ENCODE measurements around the gene GJC2.

Gene GJC2

DNA sequence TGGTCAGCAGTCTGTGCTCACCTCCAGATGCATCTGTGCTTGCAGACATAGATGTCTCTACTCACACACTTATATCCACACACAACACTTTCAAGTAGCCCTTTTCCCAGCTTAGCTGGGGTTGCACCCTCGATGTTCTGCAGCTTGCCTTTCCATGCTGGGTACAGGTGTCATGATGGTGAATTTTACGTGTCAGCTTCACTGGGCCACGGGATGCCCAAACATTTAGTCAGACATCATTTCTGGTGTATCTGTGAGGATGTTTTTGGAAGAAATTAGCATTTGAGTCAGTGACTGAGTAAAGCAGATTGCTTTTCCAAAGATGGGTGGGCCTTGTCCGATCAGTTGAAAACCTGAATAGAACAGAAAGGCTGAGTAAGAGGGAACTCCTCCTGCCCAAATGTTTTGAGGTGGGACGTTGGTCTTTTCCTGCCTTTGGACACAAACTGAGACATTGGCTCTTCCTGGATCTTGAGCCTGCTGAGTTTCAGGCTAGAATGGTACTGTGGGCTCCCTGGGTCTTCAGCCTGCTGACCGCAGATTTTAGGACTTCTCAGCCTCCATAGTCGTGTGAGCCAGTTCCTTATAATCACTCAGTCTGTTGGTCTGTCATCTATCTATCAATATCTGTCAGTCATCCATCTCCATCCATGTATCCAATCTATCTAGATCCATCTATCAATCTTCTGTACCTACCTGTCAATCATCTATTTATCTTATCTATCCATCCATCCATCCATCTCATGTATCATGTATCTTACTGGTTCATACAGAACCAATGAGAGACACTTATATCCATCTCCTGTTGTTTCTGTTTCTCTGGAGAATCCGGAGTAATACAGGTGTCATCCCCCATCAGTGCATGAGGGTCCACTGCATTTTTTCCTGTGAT, 45.4 kb downstream of the GJC2 start:
- DNase-seq (ENCODE audit: low read depth) = no peak

DNA sequence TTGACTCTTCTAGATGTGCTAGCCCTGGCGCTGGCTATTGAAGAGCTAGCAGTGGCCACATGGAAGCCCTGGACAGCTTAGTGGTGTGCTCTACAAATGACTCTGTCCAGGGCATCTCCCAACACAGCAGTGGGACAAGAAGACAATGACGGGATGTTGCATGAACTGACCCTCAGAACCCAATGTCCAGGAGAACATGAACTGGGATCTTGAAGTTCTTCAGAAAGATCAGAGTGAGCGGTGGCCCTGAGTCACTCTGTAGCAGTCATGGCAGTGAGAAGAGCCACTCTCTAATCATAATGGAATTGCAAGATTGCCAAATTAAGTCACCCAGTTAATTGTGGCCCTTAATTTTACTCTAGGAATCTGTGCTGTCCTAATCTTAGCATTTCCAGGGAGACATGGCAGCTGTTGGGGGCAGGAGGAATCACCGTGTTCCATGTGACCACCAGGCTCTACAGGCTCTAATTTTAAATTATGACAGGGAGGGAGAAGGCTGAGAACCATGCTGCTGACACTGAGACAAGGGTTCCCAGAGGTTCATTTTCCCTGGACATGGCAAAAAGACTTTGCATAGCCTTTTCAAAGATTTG, 47.9 kb downstream of the GJC2 start:
- no peak for DNase-seq (ENCODE audit: low read depth)

DNA sequence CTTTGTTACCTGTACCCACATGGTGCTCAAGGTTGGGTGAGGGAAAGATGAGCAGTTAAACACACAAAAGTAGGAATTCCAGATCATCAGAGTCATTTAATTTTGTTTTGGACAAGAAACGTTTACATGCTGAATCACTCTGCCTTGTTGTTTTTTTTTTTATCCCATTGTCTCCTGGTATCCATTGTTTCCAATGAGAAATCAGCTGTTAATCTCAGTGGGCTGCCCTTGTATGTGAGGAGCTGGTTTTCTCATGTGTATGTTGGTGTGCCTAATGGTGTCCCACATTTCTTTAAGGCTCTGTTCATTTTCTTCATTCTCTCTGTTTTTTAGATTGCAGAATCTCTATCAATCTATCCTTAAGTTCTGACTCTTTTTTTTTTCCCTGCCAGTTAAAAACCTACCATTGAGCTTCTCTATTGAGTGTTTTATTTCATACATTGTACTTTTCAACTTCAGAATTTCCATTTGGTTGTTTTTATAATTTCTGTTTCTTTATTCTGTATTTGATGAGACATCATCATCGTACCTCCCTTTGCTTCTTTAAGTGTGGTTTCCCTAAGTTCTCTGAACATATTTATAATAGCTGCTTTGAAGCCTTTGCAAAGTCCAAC, 49.4 kb downstream of the GJC2 start:
- DNase-seq (ENCODE audit: low read depth) = no peak

DNA sequence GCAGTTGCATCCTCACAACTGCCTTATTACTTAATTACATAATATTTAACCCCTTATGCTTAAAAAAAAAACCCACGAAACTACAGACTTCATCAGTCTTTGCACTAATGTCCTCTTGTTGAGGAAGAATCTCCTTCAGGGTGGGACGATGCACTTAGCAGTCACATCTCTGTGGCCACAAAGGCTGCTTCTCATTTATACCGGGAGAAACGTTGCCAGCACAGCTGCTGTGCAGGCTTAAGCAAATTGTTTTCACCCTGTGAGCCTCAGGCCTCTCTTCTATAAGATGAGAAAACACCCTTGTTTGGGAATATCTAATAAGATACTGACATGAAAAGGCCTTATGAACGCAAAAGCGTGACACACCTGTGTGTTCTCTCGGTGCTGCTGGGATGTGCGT, 55.2 kb downstream of the GJC2 start:
- DNase-seq (ENCODE audit: low read depth) = no peak

DNA sequence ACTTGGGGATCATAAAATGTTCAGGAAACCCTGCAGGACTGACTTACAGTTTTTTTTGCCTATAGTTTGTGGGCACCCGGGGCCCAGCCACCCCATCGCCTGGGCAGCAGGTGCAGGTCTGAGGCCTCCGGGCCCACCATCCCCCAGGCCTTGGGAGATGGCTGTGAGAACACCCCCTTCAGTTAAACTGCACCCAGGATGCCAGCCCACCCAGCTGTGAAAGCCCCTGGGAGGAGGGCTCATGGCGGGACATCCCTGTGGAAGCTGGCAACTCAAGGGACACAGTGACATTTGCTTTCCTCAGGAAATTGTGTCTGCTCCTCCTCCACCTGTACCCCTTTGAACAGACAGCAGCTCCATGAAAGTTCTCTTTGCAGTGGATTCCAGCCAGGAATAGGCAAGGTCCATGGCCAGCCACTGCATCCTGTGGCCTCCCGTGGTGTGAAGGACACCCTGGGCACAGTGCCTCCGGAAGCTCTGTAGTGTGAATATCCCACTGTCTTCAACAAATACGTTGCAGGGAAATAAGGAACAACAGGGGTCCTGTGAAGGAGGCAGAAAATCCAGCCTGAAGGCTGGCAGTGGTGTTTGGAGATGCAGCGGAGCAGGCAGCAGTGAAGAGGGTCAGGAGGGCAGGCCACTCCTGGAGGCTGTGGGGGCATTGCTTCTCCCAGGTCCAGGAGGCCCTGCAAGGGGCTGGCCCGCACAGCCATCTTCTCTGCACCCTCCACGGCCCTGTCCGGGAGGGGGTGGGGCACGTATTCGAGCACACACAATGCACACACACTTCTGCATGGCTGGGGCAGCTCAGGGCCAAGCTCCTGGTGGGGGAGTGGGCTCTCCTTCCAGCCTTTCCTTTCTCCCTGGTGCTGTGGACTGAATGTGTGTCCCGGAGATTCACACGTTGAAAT, 56.1 kb downstream of the GJC2 start:
- no peak for DNase-seq (ENCODE audit: low read depth)

DNA sequence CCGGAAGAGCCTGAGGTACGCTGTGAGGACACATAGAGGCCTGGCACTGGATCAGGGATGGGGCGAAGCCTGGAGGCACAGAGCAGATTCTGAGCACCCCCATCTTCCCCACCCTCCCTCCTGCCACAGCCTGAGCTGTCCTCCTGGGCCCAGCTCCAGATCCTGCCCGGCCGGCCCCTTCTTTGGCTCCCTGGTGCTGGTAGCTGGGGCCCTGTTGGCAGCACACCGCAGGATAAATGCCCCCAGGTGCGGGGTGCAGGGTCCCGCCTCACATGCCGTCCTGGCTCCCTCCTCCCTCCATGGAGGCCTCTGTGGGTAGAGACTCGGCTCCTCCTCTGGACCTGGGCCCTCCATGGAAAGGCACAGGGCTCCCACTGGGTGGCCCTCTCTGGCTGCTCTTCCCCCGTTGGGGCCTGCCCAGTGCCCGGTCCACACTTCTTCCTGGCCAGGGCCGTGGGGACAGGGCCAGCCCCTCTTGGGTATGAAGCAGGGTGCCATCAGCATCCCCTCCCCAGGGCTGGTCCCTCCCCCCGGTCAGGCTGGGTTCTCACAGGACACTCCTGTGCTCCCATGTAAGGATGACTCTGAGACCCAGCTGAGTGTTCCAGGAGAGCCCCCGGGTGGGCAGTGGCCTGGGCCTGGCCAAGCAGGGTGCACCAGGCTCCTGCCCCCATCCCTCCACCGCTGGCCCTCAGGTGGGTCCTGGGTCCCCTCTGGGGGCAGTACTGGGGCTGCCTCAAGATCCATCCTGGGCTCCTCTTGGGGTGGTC, 57.0 kb downstream of the GJC2 start:
- DNase-seq (ENCODE audit: low read depth) = no peak

DNA sequence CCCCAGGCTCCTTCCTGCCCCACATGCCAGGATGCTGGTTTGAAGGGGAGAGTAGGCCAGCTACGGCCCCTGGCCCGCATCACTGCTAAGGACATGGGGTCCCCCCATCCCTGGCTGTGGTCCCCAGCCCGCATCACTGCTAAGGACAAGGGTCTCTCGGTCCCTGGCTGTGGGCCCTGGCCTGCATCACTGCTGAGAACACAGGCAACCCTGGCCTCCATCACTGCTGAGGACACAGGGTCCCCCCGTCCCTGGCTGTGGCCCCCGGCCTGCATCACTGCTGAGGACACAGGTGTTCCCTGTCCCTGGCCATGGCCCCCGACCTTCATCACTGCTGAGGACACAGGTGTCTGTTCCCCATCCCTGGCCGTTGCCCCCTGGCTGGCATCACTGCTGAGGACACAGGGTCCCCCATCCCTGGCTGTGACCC, 57.7 kb downstream of the GJC2 start:
- DNase-seq (ENCODE audit: low read depth) = no peak

DNA sequence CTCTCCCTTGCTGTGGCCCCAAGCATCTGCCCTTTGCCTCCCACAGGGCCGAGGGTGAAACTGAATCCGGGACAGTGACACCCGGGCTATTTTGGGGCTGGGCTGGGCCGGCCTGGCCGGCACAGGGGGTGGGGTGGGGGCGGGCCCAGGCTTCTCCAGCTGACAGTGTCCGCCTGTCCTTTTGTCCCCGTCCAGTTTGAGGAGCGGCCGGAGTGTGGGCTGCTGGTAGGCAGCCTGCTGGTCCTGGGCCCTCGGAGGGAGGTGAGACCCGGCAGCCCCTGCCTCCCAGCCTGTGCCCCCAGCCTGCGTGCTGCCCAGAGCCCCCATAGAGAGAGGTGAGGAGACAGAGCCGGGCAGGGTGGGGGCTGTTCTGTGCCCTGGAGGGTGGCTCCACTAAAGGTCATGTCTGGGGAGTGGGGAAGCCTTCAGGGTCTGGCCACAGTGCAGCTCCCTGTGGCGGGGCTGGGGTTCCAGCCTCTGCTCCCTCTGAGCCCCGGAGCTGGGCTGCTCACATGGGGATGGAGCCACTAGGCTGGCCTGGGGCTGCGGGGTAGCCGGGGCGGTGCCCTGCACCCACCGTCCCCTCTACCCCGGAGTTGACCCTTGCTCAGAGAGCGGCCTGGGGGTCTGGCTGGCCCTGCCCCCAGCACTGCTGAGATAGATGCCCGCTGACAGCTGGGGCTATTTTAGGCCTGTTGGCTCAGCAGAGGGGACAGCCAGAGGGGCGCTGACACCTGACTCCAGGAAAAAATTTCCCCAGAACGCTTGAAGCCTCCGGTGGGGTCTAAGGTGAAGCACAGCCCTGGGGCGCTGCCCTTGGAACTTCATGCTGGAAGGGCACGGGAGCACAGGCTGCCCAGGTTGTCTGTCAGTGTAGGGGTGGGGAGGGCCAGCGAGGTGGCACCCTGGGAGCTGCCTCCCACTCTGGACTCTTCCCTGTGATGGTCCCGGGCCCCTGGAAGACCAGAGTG, 58.4 kb downstream of the GJC2 start, which contains the start of gene OBSCN:
TSS of gene OBSCN (plus strand) at position 194 of the 971 bp plus-strand sequence. CDS start 3,740 bp downstream, outside the sequence.
- no peak for DNase-seq (ENCODE audit: low read depth)

DNA sequence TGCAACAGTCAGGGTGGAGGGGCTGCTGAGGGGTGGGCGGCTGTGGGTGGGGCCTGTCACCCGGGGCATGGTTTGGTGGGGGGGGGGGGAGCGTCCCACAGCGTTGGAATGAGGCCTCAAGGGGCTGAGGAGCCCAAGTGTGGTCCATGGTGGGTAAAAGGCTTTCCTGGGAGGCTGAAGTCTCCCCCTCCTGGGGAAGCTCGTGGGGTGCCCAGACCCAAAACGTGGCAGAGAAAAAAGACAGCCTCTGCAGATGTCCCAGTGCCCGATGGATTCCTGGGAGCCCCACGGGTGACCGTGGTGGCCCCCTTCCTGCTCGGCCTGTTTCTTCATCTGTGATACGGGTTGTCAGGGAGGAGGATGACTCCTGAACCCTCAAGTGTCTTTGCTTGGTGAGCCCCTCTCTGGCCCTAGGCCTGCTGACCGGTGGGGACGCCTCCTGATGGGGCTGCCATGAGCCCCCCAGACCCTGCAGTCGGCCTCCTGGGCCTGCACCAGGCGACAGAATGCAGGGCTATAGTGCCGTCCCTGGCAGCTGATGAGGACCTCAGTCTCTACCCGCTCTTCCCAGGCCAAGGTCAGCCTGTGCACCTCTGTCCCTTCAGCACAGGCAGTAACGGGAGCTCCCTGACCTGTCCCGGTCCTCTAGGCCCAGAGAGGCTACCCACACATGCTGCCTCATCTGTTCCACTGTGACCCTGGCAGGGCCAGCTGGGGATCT, 59.3 kb downstream of the GJC2 start:
- DNase-seq (ENCODE audit: low read depth) = no peak
